CD1c-positive myeloid dendritic cell (primary cell): ENCODE results near the gene PRCP.

ENCODE experiments used
- DNase-seq: peaks from one replicate; pipeline ENCODE4 v3.0.0-alpha.2; 2016; ENCODE audit errors: extremely low spot score

Gene PRCP

GRCh38 chr11:82830746-82831145 lies 69.5 kb downstream of the PRCP start:
- no peak for DNase-seq

DNA sequence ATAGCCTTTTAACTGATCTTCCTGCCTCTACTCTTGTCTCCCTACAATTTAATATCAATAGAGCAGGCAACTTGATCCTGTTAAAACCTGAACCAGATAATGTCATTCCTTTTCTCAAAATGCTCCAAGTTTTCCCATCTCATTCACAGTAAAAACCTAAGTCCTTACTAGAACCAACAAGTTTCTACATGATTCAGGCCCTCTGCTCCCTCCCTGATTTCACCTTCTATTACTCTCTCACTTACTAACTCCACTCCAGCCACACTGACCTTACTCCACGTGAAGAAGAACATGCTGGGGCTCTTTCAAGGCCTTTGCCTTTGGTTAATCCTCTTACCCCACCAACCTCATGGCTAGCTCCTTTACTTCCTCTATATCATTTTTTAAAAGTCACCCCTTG lies 71.1 kb downstream of the PRCP start:
- no peak for DNase-seq

GRCh38 chr11:82828472-82828871 lies 71.8 kb downstream of the PRCP start:
- DNase-seq = no peak

- DNase-seq = no peak
Measured at GRCh38 chr11:82826526-82826925, 73.7 kb downstream of the PRCP start.

DNA sequence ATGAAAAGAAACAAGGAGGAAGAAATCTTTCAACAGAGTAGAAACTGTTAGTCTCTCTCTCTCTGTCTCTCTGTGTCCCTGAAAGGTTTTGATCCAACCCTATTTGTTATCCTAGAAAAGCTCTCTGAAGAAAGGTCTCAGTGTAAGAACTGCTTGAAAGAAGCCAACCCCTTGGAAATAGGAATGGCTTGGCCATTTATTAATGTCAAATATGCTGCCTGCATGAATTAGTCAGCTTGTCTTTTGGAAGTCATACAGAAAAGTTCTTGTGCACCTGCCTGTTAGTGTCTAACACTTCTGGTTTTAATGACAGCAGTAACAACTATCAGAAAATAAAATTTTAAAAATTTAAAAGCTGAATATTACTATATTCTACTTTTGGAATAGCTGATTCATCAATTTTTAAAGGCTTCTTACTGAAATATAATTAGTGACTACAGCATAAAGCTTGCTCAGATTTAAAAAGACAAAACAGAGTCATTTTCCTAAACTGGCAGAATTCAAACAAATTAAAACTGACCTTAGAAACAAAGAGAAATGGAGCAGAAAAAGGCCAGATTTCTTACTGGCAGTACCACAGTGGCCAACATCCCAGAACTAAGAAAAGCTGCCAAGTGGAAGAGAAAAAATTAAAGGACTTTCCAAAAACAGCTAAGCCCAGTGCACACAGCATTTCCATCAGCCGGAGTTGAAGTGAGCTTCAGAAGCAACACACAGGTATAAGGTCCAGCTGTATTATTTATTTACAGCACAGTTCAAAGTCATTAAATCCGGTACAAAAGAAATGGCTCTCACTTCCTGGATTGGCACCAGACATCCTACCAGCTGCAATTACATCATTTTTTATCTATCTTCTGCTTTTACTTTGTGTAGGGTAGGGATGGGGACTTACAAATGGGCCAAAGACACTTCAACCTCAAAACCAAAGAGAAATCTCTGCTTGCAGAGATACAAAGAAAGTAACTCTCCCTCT lies 76.3 kb downstream of the PRCP start:
- peak; percentile 3 for DNase-seq

DNA sequence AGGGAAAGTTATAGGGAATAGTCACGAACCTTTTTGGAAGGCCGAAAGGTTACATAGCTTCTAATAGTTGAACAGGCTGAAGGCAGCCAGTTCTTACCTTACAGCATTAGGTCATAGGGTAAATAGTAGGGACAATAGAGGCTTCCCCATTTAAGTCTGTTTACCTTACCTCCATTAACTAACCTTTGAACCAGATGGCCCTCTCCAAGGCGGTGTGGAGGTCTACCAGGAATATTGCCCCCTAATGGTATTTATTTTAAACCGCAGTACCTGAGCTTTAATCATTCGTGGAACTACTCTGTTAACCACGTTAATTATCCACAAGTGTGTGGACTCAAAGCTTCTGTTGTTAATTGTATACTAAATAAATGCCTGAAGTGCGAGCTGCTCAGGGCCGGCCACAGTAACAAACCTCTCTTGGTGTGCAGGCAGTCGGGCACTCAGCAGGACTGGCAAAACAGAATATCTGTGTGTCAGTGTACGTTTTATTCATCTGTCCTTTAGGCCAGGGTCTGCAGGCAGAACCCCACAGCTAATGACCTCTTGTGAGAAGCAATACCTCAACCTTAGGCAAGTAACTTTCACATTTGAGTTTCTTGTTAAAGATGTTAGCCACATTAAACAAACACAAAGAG lies 81.7 kb downstream of the PRCP start:
- DNase-seq = no peak

DNA sequence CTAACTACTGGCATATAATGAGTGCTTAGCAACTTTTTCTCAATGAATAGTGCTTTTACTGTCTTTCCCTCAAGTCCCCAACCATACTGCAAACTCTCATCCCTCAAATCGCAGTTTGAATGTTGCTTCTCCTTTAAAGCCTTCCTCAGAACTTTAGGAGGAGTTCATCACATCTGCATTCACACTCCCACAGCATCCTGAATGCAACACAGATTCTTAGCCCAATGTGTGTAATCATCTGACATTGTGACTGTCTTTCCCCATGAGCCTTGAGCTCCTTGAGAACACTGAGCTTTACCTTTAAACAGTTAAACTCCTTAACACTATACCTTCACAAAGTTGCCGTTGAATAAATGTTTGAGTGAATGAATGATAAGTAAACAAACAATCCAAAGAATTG lies 84.8 kb downstream of the PRCP start:
- peak; percentile 40 for DNase-seq

DNA sequence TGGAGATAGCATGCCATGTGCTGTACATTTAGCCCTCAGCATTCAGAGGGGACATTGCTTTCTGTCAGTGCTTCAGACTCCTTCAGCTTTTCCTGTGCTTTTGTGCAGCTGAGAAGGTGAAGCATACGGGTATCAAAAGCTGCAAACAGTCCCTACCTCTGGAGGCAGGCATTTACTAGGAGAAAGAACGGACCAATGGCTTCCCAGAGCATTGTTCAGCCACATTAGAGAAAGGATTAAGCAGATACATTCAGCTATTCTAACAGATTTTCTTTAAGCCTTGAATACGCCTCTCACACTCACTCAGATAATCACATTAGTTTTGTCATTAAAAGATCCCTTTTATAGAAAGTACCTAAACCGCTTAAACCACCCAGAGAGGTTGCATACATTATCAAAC lies 85.9 kb downstream of the PRCP start:
- no peak for DNase-seq

DNA sequence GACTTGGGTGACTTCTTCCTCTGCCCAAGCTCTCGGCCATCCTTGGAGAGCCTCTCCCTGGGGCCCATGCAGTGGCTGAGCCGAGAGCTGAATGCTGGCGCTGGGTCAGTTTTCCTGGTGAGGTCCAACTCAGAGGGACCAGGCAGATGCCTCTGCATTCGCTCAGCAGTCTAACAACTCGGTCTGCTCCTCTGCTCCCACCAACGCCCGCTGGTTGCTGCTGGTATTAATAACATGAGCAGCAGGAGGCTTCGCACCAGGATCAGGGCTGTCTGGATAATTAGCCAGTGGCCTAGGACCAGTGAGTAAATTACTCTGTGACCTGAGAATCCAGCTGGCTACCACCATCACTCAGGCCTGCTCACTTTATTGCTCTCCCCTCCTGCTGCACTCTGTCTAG lies 88.9 kb downstream of the PRCP start:
- no peak for DNase-seq

DNA sequence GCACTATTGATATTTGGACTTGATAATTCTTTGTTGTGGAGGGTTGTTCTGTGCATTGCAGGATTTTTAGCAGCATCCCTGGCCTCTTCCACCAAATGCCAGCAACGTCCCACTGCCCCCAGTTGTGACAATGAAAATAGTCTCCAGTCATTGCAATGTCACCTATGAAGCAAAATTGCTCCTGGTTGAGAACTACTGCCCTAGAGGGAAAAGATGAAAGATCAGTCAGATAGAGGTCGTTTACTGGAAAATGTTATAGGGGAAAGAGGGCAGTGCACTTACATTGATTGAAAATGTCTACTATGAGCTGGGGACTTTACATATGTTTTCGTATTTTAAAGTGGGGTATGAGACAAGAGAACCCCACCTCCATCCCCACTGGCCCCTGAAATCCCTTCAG lies 89.5 kb downstream of the PRCP start:
- no peak for DNase-seq

DNA sequence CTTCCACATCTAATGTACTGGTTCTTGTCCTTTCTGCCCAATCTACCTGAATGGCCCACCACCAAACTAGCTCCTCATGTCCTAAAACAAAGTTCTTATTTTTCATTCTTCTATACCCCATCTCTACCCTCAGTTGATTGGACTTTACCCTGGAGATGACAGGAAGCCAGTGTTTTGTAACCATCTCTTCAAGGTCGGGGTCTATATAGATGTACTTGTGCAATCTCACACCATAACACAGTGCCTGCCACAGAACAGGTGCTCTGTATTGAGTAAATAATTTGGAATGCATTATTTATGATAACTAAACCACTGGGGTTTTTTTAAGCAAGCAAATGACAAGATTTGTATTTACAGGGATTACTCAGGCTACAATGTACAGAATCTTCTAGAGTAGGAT lies 89.9 kb downstream of the PRCP start:
- DNase-seq = no peak

- no peak for DNase-seq
Measured at GRCh38 chr11:82807646-82808045, 92.6 kb downstream of the PRCP start.

- no peak for DNase-seq
Measured at GRCh38 chr11:82802710-82803109, 97.5 kb downstream of the PRCP start.

GRCh38 chr11:82796998-82797961 lies 103.0 kb downstream of the PRCP start:
- DNase-seq = no peak

DNA sequence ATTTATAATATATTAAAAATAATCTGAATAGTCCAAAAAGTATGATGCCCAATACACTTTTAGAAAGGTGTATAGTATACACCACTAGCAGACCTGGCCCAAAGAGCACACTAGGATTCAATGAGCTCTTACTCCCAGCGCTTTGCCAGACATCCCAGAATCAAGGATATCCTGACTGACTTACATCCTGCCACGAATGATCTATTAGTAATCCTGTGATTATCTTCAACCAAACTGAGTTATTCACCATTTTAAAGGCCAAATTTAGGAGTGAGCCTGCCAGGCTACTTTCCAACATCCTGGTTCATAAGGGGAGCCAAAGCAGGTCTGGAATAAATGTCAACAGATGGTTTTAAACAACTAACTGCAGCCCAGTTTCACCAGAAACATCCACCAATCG lies 105.7 kb downstream of the PRCP start:
- no peak for DNase-seq

GRCh38 chr11:82792822-82793569 lies 107.2 kb downstream of the PRCP start:
- DNase-seq = no peak

GRCh38 chr11:82792319-82792718 lies 107.9 kb downstream of the PRCP start:
- DNase-seq = no peak

GRCh38 chr11:82791779-82792178 lies 108.5 kb downstream of the PRCP start:
- DNase-seq = no peak

DNA sequence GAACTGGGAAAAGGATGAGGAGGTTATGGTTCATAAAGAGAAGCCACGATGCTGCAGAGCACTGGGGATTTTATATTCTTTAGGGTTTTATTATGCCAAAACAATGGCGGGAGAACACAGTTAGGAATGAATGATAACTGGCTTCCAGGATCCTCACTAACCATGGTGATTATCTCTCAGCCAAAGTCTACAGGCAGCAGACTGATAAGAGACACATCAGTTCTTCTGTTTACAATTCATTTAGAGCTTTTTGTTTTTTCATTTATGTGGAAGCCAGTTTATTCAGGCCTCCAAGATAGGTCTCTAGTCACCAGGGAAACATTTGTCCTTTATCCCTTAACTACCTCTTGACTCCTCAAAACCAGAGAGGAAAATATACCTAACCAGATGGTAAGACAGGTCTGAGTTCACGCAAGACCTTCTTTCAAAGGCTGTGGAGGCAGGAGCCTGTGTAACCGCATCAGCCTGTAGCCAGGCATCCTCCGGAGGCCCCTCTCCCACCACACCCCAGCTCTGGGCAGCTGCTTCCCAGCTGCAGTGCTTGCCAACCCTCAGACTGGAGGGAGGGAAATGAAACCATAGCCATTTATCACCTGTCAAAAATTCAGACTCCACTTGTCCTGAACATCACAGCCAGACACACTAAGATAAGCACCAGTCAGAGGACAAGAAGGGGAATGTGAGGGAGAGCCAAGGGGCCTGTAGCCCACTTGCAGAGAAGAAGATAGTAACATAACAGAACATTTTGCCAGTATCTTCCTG lies 109.3 kb downstream of the PRCP start:
- no peak for DNase-seq

DNA sequence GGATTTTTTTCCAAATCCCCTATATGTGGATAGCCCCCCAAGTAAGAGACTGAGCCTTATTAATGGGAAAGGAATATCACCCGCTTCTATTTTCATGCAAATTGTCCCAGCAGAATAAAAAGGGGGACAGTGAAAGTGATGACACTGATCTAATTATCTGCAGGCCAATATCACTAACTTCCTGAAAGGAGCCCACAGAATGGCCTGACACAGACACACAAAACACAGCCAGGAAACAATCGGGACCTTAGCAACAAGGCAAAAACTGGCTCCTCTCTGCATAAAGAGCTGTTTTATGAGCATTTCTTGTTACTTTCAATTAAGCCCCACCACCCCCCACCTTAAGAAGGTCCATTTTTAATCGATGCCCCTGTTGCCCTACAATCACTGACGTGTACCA lies 112.2 kb downstream of the PRCP start:
- DNase-seq = no peak

GRCh38 chr11:82786836-82787235 lies 113.4 kb downstream of the PRCP start:
- DNase-seq = no peak
